ENCODE measurements around the gene TASOR2.

Gene TASOR2

GRCh38 chr10:5684971-5685763 lies 529 bp downstream of the TASOR2 start:
- DNase-seq (ENCODE audit: low read depth, low spot score): peak; percentile 52

DNA sequence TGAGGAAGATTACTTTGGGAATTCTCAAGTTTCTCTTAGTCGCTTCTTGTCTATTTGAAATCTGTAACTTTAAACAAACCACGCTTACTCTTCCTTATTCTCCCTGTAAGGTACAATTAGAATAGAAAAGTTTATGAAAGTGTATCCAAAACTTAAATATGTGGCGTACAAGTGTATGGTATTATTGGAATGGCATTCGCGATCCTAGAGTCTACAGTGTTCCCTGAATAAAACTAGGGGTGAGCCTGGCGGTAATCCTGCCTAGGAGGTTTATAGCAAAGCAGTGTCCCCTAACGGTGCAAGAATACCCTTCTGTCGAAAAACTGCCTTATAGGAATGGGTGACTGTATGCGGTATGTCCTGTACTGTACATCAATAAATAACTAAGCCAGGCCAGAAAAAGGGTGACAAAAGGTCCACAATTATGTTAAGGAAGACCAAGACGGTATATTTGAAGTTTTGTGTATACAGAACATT lies 1.2 kb downstream of the TASOR2 start:
- no peak for DNase-seq (ENCODE audit: low read depth, low spot score)

DNA sequence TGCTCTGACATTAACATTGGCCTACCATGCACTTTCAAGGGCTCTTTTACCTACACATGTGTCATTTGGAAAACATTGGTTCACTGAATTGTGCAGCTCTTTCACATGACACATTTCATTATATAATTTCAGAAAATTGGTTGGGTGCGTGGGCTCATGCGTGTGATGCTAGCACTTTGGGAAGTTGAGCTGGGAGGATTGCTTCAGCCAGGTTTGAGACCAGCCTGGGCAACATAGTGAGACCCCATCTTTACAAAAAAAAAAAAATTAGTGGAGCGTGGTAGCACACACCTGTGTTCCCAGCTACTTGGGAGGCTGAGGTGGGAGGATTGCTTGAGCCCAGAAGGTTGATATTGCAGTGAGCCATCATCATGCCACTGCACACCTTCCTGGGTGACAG lies 3.9 kb downstream of the TASOR2 start:
- DNase-seq (ENCODE audit: low read depth, low spot score): no peak

- DNase-seq (ENCODE audit: low read depth, low spot score): no peak
Observed at GRCh38 chr10:5691786-5692185, 7.1 kb downstream of the TASOR2 start.

DNA sequence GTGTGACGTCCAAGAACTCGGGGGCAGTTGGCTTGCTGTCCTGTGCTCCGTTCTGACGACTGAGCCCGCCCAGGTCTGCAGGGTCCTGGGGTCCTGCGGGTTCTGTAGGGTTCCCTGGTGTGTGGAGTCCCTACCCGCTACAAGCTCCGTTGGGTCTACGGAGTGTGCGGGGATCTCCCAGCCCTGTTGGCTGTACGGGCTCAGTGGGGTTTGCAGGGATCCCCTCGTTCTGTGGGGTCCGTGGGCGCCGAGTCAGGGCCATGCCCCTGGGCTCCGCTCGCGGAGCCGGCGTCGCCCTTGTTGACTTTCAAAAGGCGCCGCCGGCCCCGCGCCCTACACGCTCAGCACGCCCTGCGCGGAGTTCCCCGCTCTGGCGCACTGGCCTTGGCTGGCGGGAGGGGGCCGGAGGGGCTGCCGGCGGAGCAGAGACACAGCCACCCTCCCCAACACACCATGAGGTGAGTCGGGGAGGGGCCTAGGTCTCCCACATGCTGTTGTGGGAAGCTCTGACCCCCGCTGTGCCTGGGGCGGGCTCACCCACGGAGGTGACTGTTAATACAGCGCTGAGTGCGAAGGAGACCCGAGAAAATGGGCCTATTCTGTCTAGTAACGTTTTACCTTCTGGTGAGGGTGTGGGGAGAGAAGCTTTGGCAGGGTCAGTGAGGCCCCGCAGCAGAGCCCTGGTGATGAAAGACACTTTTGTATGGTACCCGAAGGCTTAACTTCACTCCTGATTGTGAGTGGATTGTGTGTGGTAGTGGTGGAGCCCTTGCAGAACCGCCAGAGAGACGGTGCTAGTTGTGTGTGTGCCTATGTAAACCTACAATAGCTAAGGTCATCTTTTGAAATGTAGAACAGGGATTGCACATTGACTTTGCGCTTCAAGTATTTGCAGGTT lies 8.1 kb downstream of the TASOR2 start:
- DNase-seq (ENCODE audit: low read depth, low spot score): peak; percentile 14

- no peak for DNase-seq (ENCODE audit: low read depth, low spot score)
Observed at GRCh38 chr10:5694573-5694972, 9.9 kb downstream of the TASOR2 start.

DNA sequence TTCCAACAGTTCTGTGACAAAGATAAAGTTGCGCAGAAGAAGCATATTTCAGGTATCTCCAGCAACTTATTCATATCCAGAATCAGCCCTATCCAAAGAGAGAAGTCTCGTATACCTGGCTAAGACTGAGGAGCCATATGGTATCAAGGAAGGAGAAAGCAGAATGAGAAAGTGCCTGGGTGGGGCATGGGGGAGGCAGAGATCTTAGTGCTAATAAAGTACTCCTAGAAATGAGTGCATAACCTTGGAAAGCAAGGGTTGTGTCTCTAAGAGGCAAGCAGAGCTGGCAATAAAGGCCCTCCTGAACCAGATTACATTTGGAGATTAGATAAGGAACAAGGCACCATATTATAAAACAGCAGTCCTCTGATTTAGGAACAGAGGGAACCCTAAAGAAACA lies 12.7 kb downstream of the TASOR2 start:
- DNase-seq (ENCODE audit: low read depth, low spot score): no peak

- DNase-seq (ENCODE audit: low read depth, low spot score): no peak
Observed at GRCh38 chr10:5698062-5698461, 13.4 kb downstream of the TASOR2 start.

DNA sequence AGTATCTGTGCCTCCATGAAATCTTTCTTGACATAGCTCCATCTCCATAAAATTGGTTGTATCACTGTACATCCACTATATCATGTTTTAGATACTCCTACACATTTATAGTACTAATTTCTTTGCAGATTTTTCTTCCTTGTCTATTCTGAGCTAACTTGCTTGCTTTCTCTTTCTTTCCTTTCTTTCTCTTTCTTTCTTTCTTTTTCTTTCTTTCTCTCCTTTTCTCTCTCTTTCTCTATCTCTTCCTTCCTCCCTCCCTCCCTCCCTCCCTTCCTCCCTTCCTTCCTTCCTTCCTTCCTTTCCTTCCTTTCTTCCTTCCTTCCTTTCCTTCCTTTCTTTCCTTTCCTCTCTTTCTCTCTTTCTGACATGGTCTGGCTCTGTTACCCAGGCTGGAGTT lies 23.7 kb downstream of the TASOR2 start:
- DNase-seq (ENCODE audit: low read depth, low spot score): no peak

- no peak for DNase-seq (ENCODE audit: low read depth, low spot score)
Observed at GRCh38 chr10:5709865-5710264, 25.2 kb downstream of the TASOR2 start.

GRCh38 chr10:5710859-5711258 lies 26.2 kb downstream of the TASOR2 start:
- no peak for DNase-seq (ENCODE audit: low read depth, low spot score)

DNA sequence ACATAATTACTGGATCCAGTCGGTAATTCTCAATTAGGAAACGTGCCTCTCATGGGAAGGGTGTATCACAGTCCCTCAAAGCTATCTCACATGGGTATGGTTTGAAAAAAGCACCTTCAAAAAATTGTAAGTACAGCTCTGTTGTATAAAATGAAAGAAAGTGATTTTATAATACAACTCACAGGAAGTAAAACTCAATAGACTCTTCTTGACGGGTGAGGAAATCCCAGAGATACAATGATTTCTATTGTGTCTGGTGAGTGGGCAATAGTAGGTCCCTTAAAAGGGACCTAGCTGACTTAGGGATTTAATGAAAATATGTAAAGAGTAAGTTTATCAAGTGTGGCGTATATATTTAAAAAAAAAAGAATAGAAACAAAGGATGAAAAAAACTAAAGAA lies 27.0 kb downstream of the TASOR2 start:
- DNase-seq (ENCODE audit: low read depth, low spot score): no peak

- no peak for DNase-seq (ENCODE audit: low read depth, low spot score)
Observed at GRCh38 chr10:5719546-5719945, 34.9 kb downstream of the TASOR2 start.

- no peak for DNase-seq (ENCODE audit: low read depth, low spot score)
Observed at GRCh38 chr10:5720182-5720581, 35.5 kb downstream of the TASOR2 start.

GRCh38 chr10:5723692-5724091 lies 39.1 kb downstream of the TASOR2 start:
- no peak for DNase-seq (ENCODE audit: low read depth, low spot score)

DNA sequence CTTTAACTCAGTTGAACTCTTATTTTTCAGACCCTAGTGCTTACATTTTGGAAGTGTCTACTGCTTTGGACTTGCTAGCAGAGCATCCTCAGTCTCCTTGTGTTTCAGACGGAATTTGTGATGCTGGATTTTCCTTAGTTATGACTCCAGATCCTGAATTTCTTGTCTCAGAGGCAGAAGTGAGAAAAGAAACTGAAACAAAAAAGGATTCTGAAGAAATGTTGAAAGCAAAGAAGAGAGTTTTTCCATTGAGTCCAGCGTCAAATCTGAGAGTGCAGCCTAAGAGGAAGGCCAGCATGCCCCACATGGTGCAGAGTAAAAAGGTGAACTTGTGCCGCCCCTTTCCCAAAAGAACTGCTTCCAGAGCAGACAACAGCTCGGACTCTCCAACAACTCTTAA lies 46.1 kb downstream of the TASOR2 start:
- DNase-seq (ENCODE audit: low read depth, low spot score): no peak

DNA sequence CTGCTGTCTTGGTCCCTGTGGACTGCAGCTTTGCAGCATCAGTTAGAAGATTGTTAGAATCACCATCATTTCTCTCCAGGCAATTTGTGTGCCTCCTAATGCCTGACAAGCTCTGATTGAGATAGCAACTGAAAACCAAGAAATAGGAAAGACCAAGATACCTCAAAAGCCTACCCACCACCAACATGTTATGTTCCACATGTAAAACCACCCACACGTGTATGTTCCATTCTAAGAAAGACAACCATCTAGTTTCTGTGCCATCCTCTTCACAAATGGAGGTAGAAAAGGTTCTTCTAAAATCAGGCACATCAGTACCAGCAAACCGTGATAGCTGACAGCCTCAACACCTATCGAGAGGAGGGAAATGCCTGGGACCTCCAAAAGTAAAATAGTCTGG lies 46.9 kb downstream of the TASOR2 start:
- DNase-seq (ENCODE audit: low read depth, low spot score): no peak

- DNase-seq (ENCODE audit: low read depth, low spot score): no peak
Observed at GRCh38 chr10:5732141-5732540, 47.5 kb downstream of the TASOR2 start.

All from activated naive CD8-positive, alpha-beta T cell treated with anti-CD3 and anti-CD28 coated beads, Interleukin-2, amount 50 U/mL, for 16 hours (primary cell).